HUES6 (cell line): ENCODE data around the gene CIRBP.
"Not testable (repeated sequence)": the region's sequence is repeated elsewhere in the genome, so short reads cannot be mapped to it uniquely, and the experiment has no call there.

Experiments
- H3K27ac ChIP-seq: 2 replicates; pipeline ENCODE4 v1.7.0; 2013; ENCODE audit warnings: low read depth, mild to moderate bottlenecking, low read length, inconsistent platforms
- H3K27me3 ChIP-seq: 2 replicates; pipeline ENCODE4 v1.6.1; 2013; ENCODE audit warnings: low read length; ENCODE audit not compliant: control insufficient read depth, insufficient read depth
- H3K36me3 ChIP-seq: 2 replicates; pipeline ENCODE4 v1.6.1; 2013; ENCODE audit warnings: low read length; ENCODE audit not compliant: control insufficient read depth, insufficient read depth
- H3K4me1 ChIP-seq: 2 replicates; pipeline ENCODE4 v1.6.1; 2013; ENCODE audit warnings: low read length; ENCODE audit not compliant: control insufficient read depth, insufficient read depth
- H3K4me3 ChIP-seq: 2 replicates; pipeline ENCODE4 v1.5.1; 2013; ENCODE audit warnings: low read depth, low read length
- H3K9ac ChIP-seq: one replicate; pipeline ENCODE4 v1.6.1; 2013; ENCODE audit warnings: mild to moderate bottlenecking, low read length
- H3K9me3 ChIP-seq: 2 replicates; pipeline ENCODE4 v1.6.1; 2013; ENCODE audit warnings: low read depth, low read length; ENCODE audit not compliant: control insufficient read depth, insufficient read depth

Gene CIRBP

GRCh38 chr19:1246265-1247087 is 22.7 kb upstream of the CIRBP start:
- not testable (repeated sequence) for H3K9ac ChIP-seq, H3K9me3 ChIP-seq, H3K27me3 ChIP-seq, H3K4me3 ChIP-seq, H3K27ac ChIP-seq
- Histone ChIP-seq H3K36me3 (peaks cover 11% of the 10 kb centered on the region), H3K4me1 (peaks cover 17% of the 10 kb centered on the region)

- Histone ChIP-seq H3K9me3 (no peaks in the 10 kb centered on the region), H3K27me3 (no peaks in the 10 kb centered on the region), H3K4me1 (peaks cover 17% of the 10 kb centered on the region), H3K27ac (no peak overlapping the region), H3K9ac (peak overlapping the region; percentile 92), H3K36me3 (peaks cover 21% of the 10 kb centered on the region), H3K4me3 (peak overlapping the region; percentile 80)
Measured at GRCh38 chr19:1247748-1248138, 21.4 kb upstream of the CIRBP start.

GRCh38 chr19:1248139-1248785 is 20.9 kb upstream of the CIRBP start, which contains the start of gene MIDN:
Gene MIDN (plus strand): TSS chr19:1248583. CDS start chr19:1250297, 1,714 bp downstream.
- Histone ChIP-seq H3K9ac (peak within 1 kb of the TSS; percentile 92), H3K36me3 (peaks cover 21% of the 10 kb centered on the region), H3K4me3 (peak within 1 kb of the TSS; percentile 80), H3K27me3 (no peaks in the 10 kb centered on the region), H3K4me1 (peaks cover 17% of the 10 kb centered on the region), H3K27ac (peak within 1 kb of the TSS; percentile 97), H3K9me3 (no peaks in the 10 kb centered on the region)

GRCh38 chr19:1248786-1249297 is 20.3 kb upstream of the CIRBP start:
- peaks cover 27% of the 10 kb centered on the region for H3K36me3 ChIP-seq
- H3K27me3 ChIP-seq = no peaks in the 10 kb centered on the region
- peaks cover 22% of the 10 kb centered on the region for H3K4me1 ChIP-seq
- H3K9me3 ChIP-seq = no peaks in the 10 kb centered on the region
- peak overlapping the region; percentile 92 for H3K9ac ChIP-seq
- peak overlapping the region; percentile 97 for H3K27ac ChIP-seq
- peak overlapping the region; percentile 80 for H3K4me3 ChIP-seq

- Histone ChIP-seq H3K4me1 (peaks cover 21% of the 10 kb centered on the region), H3K36me3 (peaks cover 33% of the 10 kb centered on the region)
Measured at GRCh38 chr19:1249298-1249989, 19.7 kb upstream of the CIRBP start.

GRCh38 chr19:1249990-1250436 is 19.1 kb upstream of the CIRBP start:
- H3K4me3 ChIP-seq = peak overlapping the region; percentile 71
- peak overlapping the region; percentile 96 for H3K9ac ChIP-seq
- H3K36me3 ChIP-seq = peaks cover 39% of the 10 kb centered on the region
- H3K4me1 ChIP-seq = peaks cover 17% of the 10 kb centered on the region
- H3K27me3 ChIP-seq = no peaks in the 10 kb centered on the region
- no peaks in the 10 kb centered on the region for H3K9me3 ChIP-seq
- H3K27ac ChIP-seq = peak overlapping the region; percentile 90; the same call in 1 of the 2 replicates

More at GRCh38 chr19:1249298-1249989, 19.7 kb upstream of the CIRBP start:
- Histone ChIP-seq H3K4me3 (peak overlapping the region; percentile 80), H3K27me3 (no peaks in the 10 kb centered on the region), H3K9ac (peak overlapping the region; percentile 96), H3K27ac (peak overlapping the region; percentile 97), H3K9me3 (no peaks in the 10 kb centered on the region)

GRCh38 chr19:1250437-1251260 is 18.5 kb upstream of the CIRBP start:
- Histone ChIP-seq H3K27me3 (no peaks in the 10 kb centered on the region), H3K9me3 (no peaks in the 10 kb centered on the region), H3K4me1 (peaks cover 20% of the 10 kb centered on the region), H3K4me3 (peak overlapping the region; percentile 71), H3K9ac (peak overlapping the region; percentile 96), H3K27ac (peak overlapping the region; percentile 93), H3K36me3 (peaks cover 45% of the 10 kb centered on the region)

- Histone ChIP-seq H3K4me3 (peak overlapping the region; percentile 71), H3K27ac (peak overlapping the region; percentile 93), H3K9ac (peak overlapping the region; percentile 96), H3K9me3 (no peaks in the 10 kb centered on the region), H3K4me1 (peaks cover 18% of the 10 kb centered on the region), H3K27me3 (no peaks in the 10 kb centered on the region), H3K36me3 (peaks cover 50% of the 10 kb centered on the region)
Measured at GRCh38 chr19:1251330-1252220, 17.6 kb upstream of the CIRBP start.

GRCh38 chr19:1252221-1252820 is 16.8 kb upstream of the CIRBP start:
- H3K9ac ChIP-seq = peak overlapping the region; percentile 75
- H3K36me3 ChIP-seq = peaks cover 57% of the 10 kb centered on the region
- peak overlapping the region; percentile 71 for H3K4me3 ChIP-seq
- H3K9me3 ChIP-seq = no peaks in the 10 kb centered on the region
- peak overlapping the region; percentile 93 for H3K27ac ChIP-seq
- no peaks in the 10 kb centered on the region for H3K27me3 ChIP-seq
- peaks cover 24% of the 10 kb centered on the region for H3K4me1 ChIP-seq
